Measurements from ENCODE around the gene ADCY6.

DNA sequence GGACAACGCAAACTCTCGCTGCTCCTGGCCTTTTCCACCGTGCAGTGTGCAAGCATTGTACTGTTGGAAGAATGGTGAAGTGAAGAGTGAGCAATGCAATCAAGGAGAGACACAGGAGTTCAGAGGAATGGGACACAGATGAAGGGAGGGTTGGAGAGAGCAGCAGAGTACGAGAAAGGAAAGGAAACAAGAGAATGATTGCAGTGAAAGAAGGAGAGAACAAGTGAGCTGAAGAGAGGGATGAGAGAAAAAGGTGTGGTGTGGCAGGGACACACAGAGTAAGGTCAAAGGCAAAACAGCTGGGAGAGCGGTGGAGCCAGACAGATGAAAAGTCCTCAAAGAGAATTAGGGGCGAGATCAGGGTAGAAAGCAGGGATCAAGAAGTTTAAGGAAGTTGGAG lies 42.4 kb upstream of the ADCY6 start:
- no peak for TF ChIP-seq POLR2A (IDR thresholded peaks at IDR 0.05)
- TF ChIP-seq, protein P1, sequence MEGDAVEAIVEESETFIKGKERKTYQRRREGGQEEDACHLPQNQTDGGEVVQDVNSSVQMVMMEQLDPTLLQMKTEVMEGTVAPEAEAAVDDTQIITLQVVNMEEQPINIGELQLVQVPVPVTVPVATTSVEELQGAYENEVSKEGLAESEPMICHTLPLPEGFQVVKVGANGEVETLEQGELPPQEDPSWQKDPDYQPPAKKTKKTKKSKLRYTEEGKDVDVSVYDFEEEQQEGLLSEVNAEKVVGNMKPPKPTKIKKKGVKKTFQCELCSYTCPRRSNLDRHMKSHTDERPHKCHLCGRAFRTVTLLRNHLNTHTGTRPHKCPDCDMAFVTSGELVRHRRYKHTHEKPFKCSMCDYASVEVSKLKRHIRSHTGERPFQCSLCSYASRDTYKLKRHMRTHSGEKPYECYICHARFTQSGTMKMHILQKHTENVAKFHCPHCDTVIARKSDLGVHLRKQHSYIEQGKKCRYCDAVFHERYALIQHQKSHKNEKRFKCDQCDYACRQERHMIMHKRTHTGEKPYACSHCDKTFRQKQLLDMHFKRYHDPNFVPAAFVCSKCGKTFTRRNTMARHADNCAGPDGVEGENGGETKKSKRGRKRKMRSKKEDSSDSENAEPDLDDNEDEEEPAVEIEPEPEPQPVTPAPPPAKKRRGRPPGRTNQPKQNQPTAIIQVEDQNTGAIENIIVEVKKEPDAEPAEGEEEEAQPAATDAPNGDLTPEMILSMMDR (IDR thresholded peaks at IDR 0.05) = no peak
